OCI-LY1 (cell line): ENCODE data around the gene POLD2.

Experiments used
- H2AFZ ChIP-seq: fragments of 200-600 bp; sonication (generic), shearing (Covaris generic); 2 replicates; pipeline ENCODE4 v1.6.0; 2014; ENCODE audit warnings: antibody characterized with exemption, mild to moderate bottlenecking, low read length
- H3F3A ChIP-seq: fragments of 200-600 bp; sonication (generic), shearing (Covaris generic); 2 replicates; pipeline ENCODE4 v1.6.0; 2014; ENCODE audit warnings: mild to moderate bottlenecking, antibody characterized with exemption, low read length, moderate library complexity; ENCODE audit not compliant: insufficient read depth
- H3K27ac ChIP-seq: fragments of 200-600 bp; sonication (generic); 2 replicates; pipeline ENCODE4 v1.5.1; 2014; ENCODE audit warnings: low read length, mixed run types, mild to moderate bottlenecking, low read depth; ENCODE audit not compliant: poor library complexity, severe bottlenecking
- H3K27me3 ChIP-seq: fragments of 200-600 bp; sonication (generic); 2 replicates; pipeline ENCODE4 v1.6.0; 2014; ENCODE audit warnings: antibody characterized with exemption, mild to moderate bottlenecking, low read length, moderate library complexity; ENCODE audit not compliant: insufficient read depth
- H3K36me3 ChIP-seq: fragments of 200-600 bp; sonication (generic); 2 replicates; pipeline ENCODE4 v1.6.1; 2014; ENCODE audit warnings: mild to moderate bottlenecking, antibody characterized with exemption, low read length, moderate library complexity, mixed read lengths; ENCODE audit not compliant: insufficient read depth
- H3K4me1 ChIP-seq: fragments of 200-600 bp; sonication (generic); 2 replicates; pipeline ENCODE4 v1.5.1; 2014; ENCODE audit warnings: mild to moderate bottlenecking, low read length, moderate library complexity; ENCODE audit not compliant: insufficient read depth, severe bottlenecking
- H3K4me2 ChIP-seq: fragments of 200-600 bp; sonication (generic), shearing (Covaris generic); 2 replicates; pipeline ENCODE4 v1.6.1; 2014; ENCODE audit warnings: low read length
- H3K4me3 ChIP-seq: fragments of 200-600 bp; sonication (generic); 2 replicates; pipeline ENCODE4 v1.5.1; 2014; ENCODE audit warnings: low read length, low read depth, mild to moderate bottlenecking, mixed read lengths; ENCODE audit not compliant: poor library complexity, severe bottlenecking
- H3K79me2 ChIP-seq: fragments of 200-600 bp; shearing (Covaris generic); 2 replicates; pipeline ENCODE4 v1.6.1; 2016; ENCODE audit warnings: mixed run types, low read length, mixed read lengths; ENCODE audit not compliant: insufficient read depth
- H3K9ac ChIP-seq: fragments of 200-600 bp; sonication (generic), shearing (Covaris generic); 2 replicates; pipeline ENCODE4 v1.6.1; 2014; ENCODE audit warnings: mild to moderate bottlenecking, low read length, mixed read lengths
- H3K9me2 ChIP-seq: fragments of 200-600 bp; sonication (generic), shearing (Covaris generic); 2 replicates; pipeline ENCODE4 v1.6.1; 2014; ENCODE audit warnings: low read depth, mild to moderate bottlenecking, low read length, mixed read lengths
- H3K9me3 ChIP-seq: fragments of 200-600 bp; shearing (Covaris generic); 2 replicates; pipeline ENCODE4 v1.6.1; 2014; ENCODE audit warnings: low read length, mixed read lengths
- H4K20me1 ChIP-seq: fragments of 200-600 bp; sonication (generic), shearing (Covaris generic); 2 replicates; pipeline ENCODE4 v1.6.0; 2016; ENCODE audit warnings: mild to moderate bottlenecking, low read length; ENCODE audit not compliant: insufficient read depth
- CTCF ChIP-seq: fragments of 200-600 bp; sonication (generic), shearing (Covaris generic); IDR thresholded peaks from 2 replicates; pipeline ENCODE4 v1.5.1; 2017; ENCODE audit warnings: mild to moderate bottlenecking, antibody characterized with exemption, low read length, moderate library complexity, mixed read lengths
- EZH2 ChIP-seq: fragments of 200-600 bp; sonication (generic), shearing (Covaris generic); IDR thresholded peaks from 2 replicates; pipeline ENCODE4 v1.8.0; 2017; ENCODE audit warnings: borderline replicate concordance, mixed run types, mild to moderate bottlenecking, antibody characterized with exemption, low read length, moderate library complexity, mixed read lengths

The POLD2 gene

GRCh38 chr7:44167920-44168319 lies 44.6 kb upstream of the POLD2 start:
- H3K4me1 ChIP-seq: no peaks in the 10 kb centered on the region
- H3K9me2 ChIP-seq: no peaks in the 10 kb centered on the region
- H3K9me3 ChIP-seq: 0 out of 2 replicates have a peak, but pooled peaks cover 11% of the 10 kb centered on the region
- H3K27me3 ChIP-seq: peaks cover 20% of the 10 kb centered on the region
- no peaks in the 10 kb centered on the region for H3K79me2 ChIP-seq
- no peak overlapping the region for H3K4me2 ChIP-seq
- H3K36me3 ChIP-seq: no peaks in the 10 kb centered on the region; the same call in 1 of the 2 replicates
- H3K9ac ChIP-seq: no peak overlapping the region
- H2AFZ ChIP-seq: no peak overlapping the region
- TF ChIP-seq CTCF (no peak), EZH2 (no peak)
- no peaks in the 10 kb centered on the region for H4K20me1 ChIP-seq
- H3F3A ChIP-seq: no peaks in the 10 kb centered on the region
- H3K27ac ChIP-seq: no peak overlapping the region
- H3K4me3 ChIP-seq: no peak overlapping the region

GRCh38 chr7:44163591-44163990 lies 40.2 kb upstream of the POLD2 start:
- Histone ChIP-seq H3K27ac (no peak overlapping the region), H4K20me1 (no peaks in the 10 kb centered on the region), H3K9me3 (0 out of 2 replicates have a peak, but pooled peaks cover 8% of the 10 kb centered on the region), H3K9ac (no peak overlapping the region), H3K4me2 (no peak overlapping the region), H3K9me2 (no peaks in the 10 kb centered on the region), H3F3A (no peaks in the 10 kb centered on the region), H3K4me1 (no peaks in the 10 kb centered on the region), H3K4me3 (no peak overlapping the region), H3K79me2 (no peaks in the 10 kb centered on the region), H2AFZ (no peak overlapping the region), H3K36me3 (no peaks in the 10 kb centered on the region; the same call in 1 of the 2 replicates), H3K27me3 (peaks cover 20% of the 10 kb centered on the region)
- no peak for TF ChIP-seq CTCF
- TF ChIP-seq EZH2: no peak

- Histone ChIP-seq H3K9me2 (no peaks in the 10 kb centered on the region), H3K36me3 (no peaks in the 10 kb centered on the region; the same call in 1 of the 2 replicates), H4K20me1 (no peaks in the 10 kb centered on the region), H3F3A (no peaks in the 10 kb centered on the region), H3K9ac (no peak overlapping the region), H3K4me1 (no peaks in the 10 kb centered on the region), H3K4me2 (no peak overlapping the region), H2AFZ (no peak overlapping the region), H3K79me2 (no peaks in the 10 kb centered on the region), H3K27me3 (peaks cover 20% of the 10 kb centered on the region), H3K27ac (no peak overlapping the region), H3K4me3 (no peak overlapping the region), H3K9me3 (0 out of 2 replicates have a peak, but pooled peaks cover 8% of the 10 kb centered on the region)
- TF ChIP-seq EZH2 (no peak), CTCF (no peak)
Observed at GRCh38 chr7:44162785-44163395, 39.5 kb upstream of the POLD2 start.
